CD14-positive monocyte (primary cell): ENCODE measurements around the gene CELF5. TPM values are rescaled to one million over a fixed set of nuclear protein-coding genes. Genes with fewer than 3 reads are reported as not detected.
A peak's percentile ranks its signal among the peaks of the same experiment; 100 is the strongest.
"Not testable (repeated sequence)": the region's sequence is repeated elsewhere in the genome, so short reads cannot be mapped to it uniquely, and the experiment has no call there.

ENCODE experiments used
- DNase-seq, 3 donors: peaks; one replicate each; pipeline ENCODE4 v3.0.0-alpha.2; 2011 to 2022
- H2AFZ ChIP-seq: 2 replicates; pipeline ENCODE4 v1.6.0; 2012; ENCODE audit warnings: mild to moderate bottlenecking, low read depth, low read length, inconsistent platforms; ENCODE audit not compliant: insufficient read depth, poor library complexity, severe bottlenecking
- H3K27ac ChIP-seq, 2 donors: 1 replicate in 1 of 2; 2 replicates in 1 of 2; pipeline ENCODE4 v1.5.1; 2012 to 2013; ENCODE audit warnings: low read length in 2 of 2, control low read depth in 1 of 2, inconsistent platforms in 1 of 2, low read depth in 1 of 2, mild to moderate bottlenecking in 1 of 2
- H3K27me3 ChIP-seq, 2 donors: one replicate each; pipeline versions ENCODE4 v1.6.0 to v1.6.1; 2011 to 2013; ENCODE audit warnings: low read length in 2 of 2; ENCODE audit not compliant: control insufficient read depth in 2 of 2, insufficient read depth in 2 of 2
- H3K36me3 ChIP-seq, 2 donors: replicated peaks in 1 of 2; 1 replicate in 1 of 2; 2 replicates in 1 of 2; pipeline versions ENCODE4 v1.5.1 to v1.6.1; 2012 to 2013; ENCODE audit warnings: low read length in 2 of 2, control low read depth in 1 of 2, inconsistent platforms in 1 of 2, mild to moderate bottlenecking in 1 of 2; ENCODE audit not compliant: insufficient read depth in 2 of 2, control insufficient read depth in 1 of 2
- H3K4me1 ChIP-seq, 2 donors: 1 replicate in 1 of 2; 2 replicates in 1 of 2; pipeline versions ENCODE4 v1.5.1 to v1.6.1; 2012 to 2013; ENCODE audit warnings: low read length in 2 of 2, control low read depth in 1 of 2, inconsistent platforms in 1 of 2, mild to moderate bottlenecking in 1 of 2, moderate library complexity in 1 of 2; ENCODE audit not compliant: insufficient read depth in 2 of 2, control insufficient read depth in 1 of 2
- H3K4me2 ChIP-seq: replicated peaks from 2 replicates; pipeline ENCODE3; 2012; ENCODE audit warnings: low read length, moderate library complexity, mild to moderate bottlenecking; ENCODE audit not compliant: poor library complexity, severe bottlenecking; ENCODE audit errors: extremely low read depth
- H3K4me3 ChIP-seq, 3 experiments: fragments of 200-600 bp in 1 of 3; sonication (generic) in 1 of 3; replicated peaks in 1 of 3; 1 replicate in 2 of 3; 2 replicates in 1 of 3; pipeline ENCODE4 v1.5.1; 2011 to 2013; ENCODE audit warnings: low read length in 3 of 3, mild to moderate bottlenecking in 3 of 3, control low read depth in 2 of 3, low read depth in 2 of 3, inconsistent platforms in 1 of 3, moderate library complexity in 1 of 3
- H3K79me2 ChIP-seq: 2 replicates; pipeline ENCODE4 v1.6.0; 2012; ENCODE audit warnings: mild to moderate bottlenecking, control low read depth, inconsistent platforms, low read length, moderate library complexity; ENCODE audit not compliant: insufficient read depth
- H3K9ac ChIP-seq: 2 replicates; pipeline ENCODE4 v1.6.0; 2017; ENCODE audit warnings: low read length, mild to moderate bottlenecking; ENCODE audit not compliant: insufficient read depth, poor library complexity, severe bottlenecking
- H3K9me3 ChIP-seq, 2 donors: replicated peaks in 1 of 2; 1 replicate in 1 of 2; 2 replicates in 1 of 2; pipeline versions ENCODE4 v1.5.1 to v1.6.1; 2012 to 2013; ENCODE audit warnings: low read length in 2 of 2, control low read depth in 1 of 2; ENCODE audit not compliant: control insufficient read depth in 1 of 2, insufficient read depth in 1 of 2
- H4K20me1 ChIP-seq: 2 replicates; pipeline ENCODE4 v1.6.0; 2012; ENCODE audit warnings: mild to moderate bottlenecking, low read length, control low read depth, moderate library complexity; ENCODE audit not compliant: insufficient read depth
- H3K27ac Mint-ChIP-seq, 7 donors: one replicate each; pipeline ENCODE4 v1.8.0; 2020; ENCODE audit warnings: mild to moderate bottlenecking in 7 of 7, mixed read lengths in 7 of 7, moderate library complexity in 6 of 7, inconsistent platforms in 2 of 7
- H3K27me3 Mint-ChIP-seq, 3 donors: one replicate each; pipeline ENCODE4 v1.8.0; 2021 to 2022; ENCODE audit warnings: low read depth in 3 of 3, mild to moderate bottlenecking in 3 of 3, mixed read lengths in 3 of 3, moderate library complexity in 3 of 3, inconsistent platforms in 1 of 3
- H3K36me3 Mint-ChIP-seq, 2 donors: one replicate each; pipeline ENCODE4 v1.8.0; 2020; ENCODE audit warnings: mixed read lengths in 2 of 2, inconsistent platforms in 1 of 2, mild to moderate bottlenecking in 1 of 2
- H3K4me1 Mint-ChIP-seq: one replicate; pipeline ENCODE4 v1.8.0; 2020; ENCODE audit warnings: mild to moderate bottlenecking, mixed read lengths
- H3K4me3 Mint-ChIP-seq, 2 donors: one replicate each; pipeline ENCODE4 v1.8.0; 2020; ENCODE audit warnings: mild to moderate bottlenecking in 2 of 2, mixed read lengths in 2 of 2, moderate library complexity in 1 of 2
- H3K9me3 Mint-ChIP-seq, 7 donors: one replicate each; pipeline ENCODE4 v1.8.0; 2020 to 2022; ENCODE audit warnings: mixed read lengths in 7 of 7, mild to moderate bottlenecking in 6 of 7, moderate library complexity in 6 of 7, inconsistent platforms in 2 of 7
- whole genome bisulfite sequencing: methylation state at CpG from one replicate; pipeline ENCODE4 v1.1.5; 2013; ENCODE audit warnings: missing lambda C conversion rate; ENCODE audit not compliant: insufficient coverage; 5-methylcytosine and 5-hydroxymethylcytosine counted together
- intact Hi-C, 2 donors: fragments of 100-400 bp; cut with micrococcal nuclease; formaldehyde crosslinking; loops; one replicate each; pipeline versions ENCODE4 v1.15.0 to v1.15.1; 2023
- polyA plus RNA-seq, 3 donors: library from polyadenylated mRNA; depleted of rRNA in 1 of 3; unstranded in 2 of 3; stranded (reverse) in 1 of 3; fragments of 300-500 nt in 2 of 3; fragments of >200 nt in 1 of 3; fragmentation: Illumina TruSeq in 2 of 3; gene quantifications; 1 replicate in 2 of 3; 2 replicates in 1 of 3; pipeline ENCODE4 v1.2.3, GENCODE V29; 2012 to 2021
- TF ChIP-seq, protein P1 (sequence below): fragments of 200-600 bp; IDR thresholded peaks from one replicate; pipeline ENCODE4 v1.8.0; 2022; ENCODE audit warnings: antibody characterized with exemption, mild to moderate bottlenecking

Gene CELF5
- polyA plus RNA-seq, 3 donors = not detected

- Histone ChIP-seq H3K27me3 (peaks cover 2 to 17% of the 10 kb centered on the region in 2 donors), H3K9me3 (peaks cover 0 to 8% of the 10 kb centered on the region in 2 donors), H2AFZ (no peak overlapping the region), H3K4me2 (no peak overlapping the region), H3K36me3 (no peaks in the 10 kb centered on the region), H3K9ac (no peak overlapping the region), H3K79me2 (no peaks in the 10 kb centered on the region), H4K20me1 (no peaks in the 10 kb centered on the region), H3K4me3 (no peak overlapping the region), H3K4me1 (peaks cover 4 to 15% of the 10 kb centered on the region in 2 donors), H3K27ac (no peak overlapping the region)
- intact Hi-C loops = no loop called here
- H3K9me3 Mint-ChIP-seq = peaks cover 7 to 18% (median 12%) of the 10 kb centered on the region in 7 donors
- no peaks in the 10 kb centered on the region for H3K36me3 Mint-ChIP-seq
- DNase-seq = no peak
- H3K4me3 Mint-ChIP-seq = peak overlapping the region in 1 of 2 donors; percentile 24
- H3K4me1 Mint-ChIP-seq = peaks cover 7% of the 10 kb centered on the region
- WGBS = 66% methylated on average over 11 of the region's 11 CpGs
- H3K27me3 Mint-ChIP-seq = peaks cover 22 to 72% (median 45%) of the 10 kb centered on the region in 3 donors
- no peak overlapping the region for H3K27ac Mint-ChIP-seq
- TF ChIP-seq, protein P1, sequence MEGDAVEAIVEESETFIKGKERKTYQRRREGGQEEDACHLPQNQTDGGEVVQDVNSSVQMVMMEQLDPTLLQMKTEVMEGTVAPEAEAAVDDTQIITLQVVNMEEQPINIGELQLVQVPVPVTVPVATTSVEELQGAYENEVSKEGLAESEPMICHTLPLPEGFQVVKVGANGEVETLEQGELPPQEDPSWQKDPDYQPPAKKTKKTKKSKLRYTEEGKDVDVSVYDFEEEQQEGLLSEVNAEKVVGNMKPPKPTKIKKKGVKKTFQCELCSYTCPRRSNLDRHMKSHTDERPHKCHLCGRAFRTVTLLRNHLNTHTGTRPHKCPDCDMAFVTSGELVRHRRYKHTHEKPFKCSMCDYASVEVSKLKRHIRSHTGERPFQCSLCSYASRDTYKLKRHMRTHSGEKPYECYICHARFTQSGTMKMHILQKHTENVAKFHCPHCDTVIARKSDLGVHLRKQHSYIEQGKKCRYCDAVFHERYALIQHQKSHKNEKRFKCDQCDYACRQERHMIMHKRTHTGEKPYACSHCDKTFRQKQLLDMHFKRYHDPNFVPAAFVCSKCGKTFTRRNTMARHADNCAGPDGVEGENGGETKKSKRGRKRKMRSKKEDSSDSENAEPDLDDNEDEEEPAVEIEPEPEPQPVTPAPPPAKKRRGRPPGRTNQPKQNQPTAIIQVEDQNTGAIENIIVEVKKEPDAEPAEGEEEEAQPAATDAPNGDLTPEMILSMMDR = no peak
These were observed 63.4 kb downstream of the CELF5 start for GRCh38 chr19:3287814-3288213.

DNA sequence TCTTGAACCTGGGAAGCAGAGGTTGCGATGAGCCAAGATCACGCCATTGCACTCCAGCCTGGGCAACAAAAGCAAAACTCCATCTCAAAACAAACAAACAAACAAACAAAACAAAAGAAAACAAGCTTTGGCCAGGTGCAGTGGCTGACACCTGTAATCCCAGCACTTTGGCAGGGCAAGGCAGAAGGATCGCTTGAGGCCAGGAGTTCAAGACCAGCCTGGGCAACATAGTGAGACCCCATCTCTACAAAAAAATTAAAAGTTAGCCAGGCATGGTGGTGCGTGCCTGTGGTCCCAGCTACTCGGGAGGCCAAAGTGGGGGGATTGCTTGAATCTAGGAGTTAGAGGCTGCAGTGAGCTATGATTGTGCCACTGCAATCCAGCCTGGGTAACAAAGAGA, 64.0 kb downstream of the CELF5 start:
- intact Hi-C loops = not testable (repeated sequence)

More for the DNA sequence above, 64.0 kb downstream of the CELF5 start:
- not testable (repeated sequence) for H3K9ac ChIP-seq, H3K27ac Mint-ChIP-seq, H3K4me1 Mint-ChIP-seq, H3K36me3 Mint-ChIP-seq, H3K79me2 ChIP-seq, H3K27ac ChIP-seq, H2AFZ ChIP-seq, H3K4me3 ChIP-seq, H4K20me1 ChIP-seq, H3K4me3 Mint-ChIP-seq, H3K36me3 ChIP-seq, H3K4me2 ChIP-seq, H3K9me3 ChIP-seq, DNase-seq
- Histone ChIP-seq H3K27me3 (peaks cover 2 to 17% of the 10 kb centered on the region in 2 donors), H3K4me1 (peaks cover 4 to 15% of the 10 kb centered on the region in 2 donors)
- WGBS = no CpG with 5 or more reads among the region's 5 CpGs
- Mint-ChIP-seq H3K9me3 (peaks cover 7 to 18% (median 12%) of the 10 kb centered on the region in 7 donors), H3K27me3 (peaks cover 21 to 72% (median 42%) of the 10 kb centered on the region in 3 donors)
